Mesenchymal stem cell (in vitro differentiated cells and primary cell): ENCODE results near the gene CLTA.

Experiments used
- DNase-seq: peaks from one replicate; pipeline ENCODE4 v3.0.0-alpha.2; 2013
- H2AFZ ChIP-seq: one replicate; pipeline ENCODE4 v1.6.1; 2013; ENCODE audit warnings: low read depth, mild to moderate bottlenecking, control low read depth, inconsistent platforms, low read length, moderate library complexity
- H2AK5ac ChIP-seq: 2 replicates; pipeline ENCODE4 v1.6.1; 2013; ENCODE audit warnings: low read length, moderate library complexity, mild to moderate bottlenecking, inconsistent platforms; ENCODE audit not compliant: severe bottlenecking
- H2BK120ac ChIP-seq: one replicate; pipeline ENCODE4 v1.6.1; 2013; ENCODE audit warnings: low read depth, mild to moderate bottlenecking, inconsistent platforms, low read length, moderate library complexity
- H2BK12ac ChIP-seq, 2 experiments: one replicate each; pipeline ENCODE4 v1.6.1; 2013; ENCODE audit warnings: inconsistent platforms in 2 of 2, low read length in 2 of 2, mild to moderate bottlenecking in 2 of 2, moderate library complexity in 2 of 2, control low read depth in 1 of 2
- H2BK15ac ChIP-seq: one replicate; pipeline ENCODE4 v1.6.1; 2013; ENCODE audit warnings: mild to moderate bottlenecking, low read depth, inconsistent platforms; ENCODE audit not compliant: poor library complexity, severe bottlenecking
- H2BK5ac ChIP-seq: 2 replicates; pipeline ENCODE4 v1.6.1; 2013; ENCODE audit warnings: low read depth, mild to moderate bottlenecking, low read length, control low read depth, inconsistent platforms; ENCODE audit not compliant: poor library complexity, severe bottlenecking
- H3K14ac ChIP-seq, 2 experiments: one replicate each; pipeline ENCODE4 v1.6.1; 2013; ENCODE audit warnings: inconsistent platforms in 2 of 2, low read length in 2 of 2, control low read depth in 1 of 2, mild to moderate bottlenecking in 1 of 2, moderate library complexity in 1 of 2
- H3K18ac ChIP-seq, 2 experiments: one replicate each; pipeline ENCODE4 v1.6.1; 2013; ENCODE audit warnings: inconsistent platforms in 2 of 2, low read length in 2 of 2, control low read depth in 1 of 2, low read depth in 1 of 2, mild to moderate bottlenecking in 1 of 2
- H3K23ac ChIP-seq, 2 experiments: one replicate each; pipeline ENCODE4 v1.6.1; 2013; ENCODE audit warnings: inconsistent platforms in 2 of 2, low read length in 2 of 2, mild to moderate bottlenecking in 2 of 2, moderate library complexity in 2 of 2, control low read depth in 1 of 2
- H3K27ac ChIP-seq: 2 replicates; pipeline ENCODE4 v1.5.1; 2013; ENCODE audit warnings: mild to moderate bottlenecking, moderate library complexity, low read length, control low read depth, inconsistent platforms; ENCODE audit not compliant: poor library complexity, severe bottlenecking
- H3K27me3 ChIP-seq, 2 experiments: 2 replicates each; pipeline versions ENCODE4 v1.6.1 to v1.7.0; 2013; ENCODE audit warnings: low read length in 2 of 2, mild to moderate bottlenecking in 2 of 2, moderate library complexity in 2 of 2, control low read depth in 1 of 2, inconsistent platforms in 1 of 2; ENCODE audit not compliant: control insufficient read depth in 1 of 2, insufficient read depth in 1 of 2
- H3K36me3 ChIP-seq, 2 experiments: 2 replicates each; pipeline versions ENCODE4 v1.6.1 to v1.7.0; 2013; ENCODE audit warnings: low read length in 2 of 2, control low read depth in 1 of 2, inconsistent platforms in 1 of 2, low read depth in 1 of 2, mild to moderate bottlenecking in 1 of 2; ENCODE audit not compliant: insufficient read depth in 2 of 2, control insufficient read depth in 1 of 2
- H3K4ac ChIP-seq, 2 experiments: one replicate each; pipeline ENCODE4 v1.6.1; 2013; ENCODE audit warnings: inconsistent platforms in 2 of 2, low read length in 2 of 2, mild to moderate bottlenecking in 2 of 2, moderate library complexity in 2 of 2, control low read depth in 1 of 2, low read depth in 1 of 2
- H3K4me1 ChIP-seq: 2 replicates; pipeline ENCODE4 v1.6.1; 2013; ENCODE audit warnings: low read depth, low read length, control low read depth; ENCODE audit not compliant: control insufficient read depth, insufficient read depth
- H3K4me2 ChIP-seq: 2 replicates; pipeline ENCODE4 v1.6.1; 2013; ENCODE audit warnings: low read length, mild to moderate bottlenecking, inconsistent platforms; ENCODE audit not compliant: poor library complexity, severe bottlenecking
- H3K4me3 ChIP-seq, 2 experiments: 2 replicates each; pipeline versions ENCODE4 v1.5.1 to v1.7.0; 2013; ENCODE audit warnings: low read length in 2 of 2, mild to moderate bottlenecking in 2 of 2, control low read depth in 1 of 2, low read depth in 1 of 2; ENCODE audit not compliant: insufficient read depth in 1 of 2
- H3K79me1 ChIP-seq: replicated peaks from 2 replicates; pipeline ENCODE4 v1.6.1; 2013; ENCODE audit warnings: mild to moderate bottlenecking, control low read depth, low read length, inconsistent platforms; ENCODE audit not compliant: poor library complexity, severe bottlenecking
- H3K9ac ChIP-seq: 2 replicates; pipeline ENCODE4 v1.7.0; 2013; ENCODE audit warnings: mild to moderate bottlenecking, low read length, moderate library complexity
- H3K9me3 ChIP-seq: 2 replicates; pipeline ENCODE4 v1.7.0; 2013; ENCODE audit warnings: mild to moderate bottlenecking, low read length; ENCODE audit not compliant: control insufficient read depth
- H4K8ac ChIP-seq: one replicate; pipeline ENCODE4 v1.6.1; 2013; ENCODE audit warnings: inconsistent platforms, mild to moderate bottlenecking, low read length, moderate library complexity
- H4K91ac ChIP-seq: one replicate; pipeline ENCODE4 v1.6.1; 2013; ENCODE audit warnings: mild to moderate bottlenecking, low read length, inconsistent platforms
- WGBS: methylation state at CpG from one replicate; pipeline ENCODE4 v1.1.7; 2013; ENCODE audit warnings: mixed read lengths; 5-methylcytosine and 5-hydroxymethylcytosine counted together

Gene CLTA

GRCh38 chr9:36142510-36143244 lies 48.0 kb upstream of the CLTA start:
- Histone ChIP-seq H3K27me3 (no peaks in the 10 kb centered on the region), H2BK12ac (peak overlapping the region in 1 of 2 experiments; percentile 45), H2BK5ac (no peak overlapping the region), H3K14ac (no peak overlapping the region), H3K18ac (peak overlapping the region; percentile 23 to 71), H3K4me2 (no peak overlapping the region), H4K8ac (no peak overlapping the region), H2BK15ac (no peak overlapping the region), H3K79me1 (peaks cover 43% of the 10 kb centered on the region), H3K27ac (no peak overlapping the region), H2AK5ac (peak overlapping the region; percentile 23), H3K4ac (peak overlapping the region in 1 of 2 experiments; percentile 64), H2BK120ac (no peak overlapping the region), H3K9ac (peak overlapping the region; percentile 76), H3K36me3 (peaks cover 17 to 31% of the 10 kb centered on the region in 2 experiments), H4K91ac (peak overlapping the region; percentile 77), H3K4me1 (peaks cover 18% of the 10 kb centered on the region), H3K23ac (no peak overlapping the region), H3K9me3 (peaks cover 6% of the 10 kb centered on the region), H3K4me3 (peak overlapping the region in 1 of 2 experiments; percentile 65), H2AFZ (no peak overlapping the region)
- 78% methylated on average over 10 of the region's 12 CpGs for WGBS
- DNase-seq, result peak; percentile 60

- H3K4me3 ChIP-seq, result peak overlapping the region in 1 of 2 experiments; percentile 65
- H2BK15ac ChIP-seq, result no peak overlapping the region
- no peak overlapping the region for H2AFZ ChIP-seq
- H2AK5ac ChIP-seq, result peak overlapping the region; percentile 23
- no peak for DNase-seq
- no peak overlapping the region for H3K23ac ChIP-seq
- no peak overlapping the region for H2BK5ac ChIP-seq
- peak overlapping the region; percentile 55 for H4K91ac ChIP-seq
- peak overlapping the region; percentile 35 for H4K8ac ChIP-seq
- H3K27ac ChIP-seq, result no peak overlapping the region
- no peak overlapping the region for H3K4ac ChIP-seq
- H3K36me3 ChIP-seq, result peaks cover 17 to 31% of the 10 kb centered on the region in 2 experiments
- H3K18ac ChIP-seq, result peak overlapping the region; percentile 23 to 40
- H3K14ac ChIP-seq, result no peak overlapping the region
- H2BK12ac ChIP-seq, result peak overlapping the region in 1 of 2 experiments; percentile 45
- peaks cover 6% of the 10 kb centered on the region for H3K9me3 ChIP-seq
- H3K79me1 ChIP-seq, result peaks cover 43% of the 10 kb centered on the region
- H3K9ac ChIP-seq, result peak overlapping the region; percentile 76
- no peak overlapping the region for H3K4me2 ChIP-seq
- no peak overlapping the region for H2BK120ac ChIP-seq
- peaks cover 20% of the 10 kb centered on the region for H3K4me1 ChIP-seq
- 89% methylated on average over 13 of the region's 13 CpGs for WGBS
- H3K27me3 ChIP-seq, result no peaks in the 10 kb centered on the region
These were observed 47.5 kb upstream of the CLTA start for GRCh38 chr9:36143245-36143641.

GRCh38 chr9:36144309-36145232 lies 46.1 kb upstream of the CLTA start:
- H3K4me3 ChIP-seq, result no peak overlapping the region
- H2BK5ac ChIP-seq, result no peak overlapping the region
- H4K8ac ChIP-seq, result no peak overlapping the region
- H3K36me3 ChIP-seq, result peaks cover 17 to 33% of the 10 kb centered on the region in 2 experiments
- no peak overlapping the region for H2BK15ac ChIP-seq
- H3K4me1 ChIP-seq, result peaks cover 22% of the 10 kb centered on the region
- H2BK120ac ChIP-seq, result no peak overlapping the region
- no peak overlapping the region for H3K4ac ChIP-seq
- no peak overlapping the region for H2BK12ac ChIP-seq
- 96% methylated on average over 12 of the region's 12 CpGs for WGBS
- H3K27ac ChIP-seq, result no peak overlapping the region
- H2AK5ac ChIP-seq, result peak overlapping the region; percentile 3
- H3K79me1 ChIP-seq, result peaks cover 32% of the 10 kb centered on the region
- H3K23ac ChIP-seq, result no peak overlapping the region
- H3K9ac ChIP-seq, result no peak overlapping the region
- H3K27me3 ChIP-seq, result no peaks in the 10 kb centered on the region
- peaks cover 6% of the 10 kb centered on the region for H3K9me3 ChIP-seq
- no peak overlapping the region for H3K14ac ChIP-seq
- DNase-seq, result no peak
- no peak overlapping the region for H3K18ac ChIP-seq
- no peak overlapping the region for H2AFZ ChIP-seq
- H4K91ac ChIP-seq, result no peak overlapping the region
- H3K4me2 ChIP-seq, result no peak overlapping the region

- Histone ChIP-seq H3K4me1 (peaks cover 28% of the 10 kb centered on the region), H3K79me1 (peaks cover 25% of the 10 kb centered on the region), H4K8ac (no peak overlapping the region), H3K36me3 (peaks cover 17 to 42% of the 10 kb centered on the region in 2 experiments), H3K9ac (no peak overlapping the region), H3K4ac (no peak overlapping the region), H2BK12ac (no peak overlapping the region), H3K23ac (no peak overlapping the region), H2AFZ (no peak overlapping the region), H3K14ac (no peak overlapping the region), H2AK5ac (no peak overlapping the region), H2BK5ac (no peak overlapping the region), H3K9me3 (peaks cover 6% of the 10 kb centered on the region), H4K91ac (no peak overlapping the region), H2BK120ac (no peak overlapping the region), H3K27ac (no peak overlapping the region), H3K27me3 (no peaks in the 10 kb centered on the region), H3K4me2 (no peak overlapping the region), H3K18ac (no peak overlapping the region), H3K4me3 (no peak overlapping the region), H2BK15ac (no peak overlapping the region)
- no peak for DNase-seq
- 100% methylated on average over 4 of the region's 4 CpGs for WGBS
These were observed 44.8 kb upstream of the CLTA start for GRCh38 chr9:36145970-36146369.
